Posterior vena cava (tissue), 2 donors: ENCODE results near the gene AP1S1. TPM values are rescaled to one million over a fixed set of nuclear protein-coding genes. Genes with fewer than 3 reads are reported as not detected.
A peak's percentile ranks its signal among the peaks of the same experiment; 100 is the strongest.

ENCODE experiments used
- DNase-seq: peaks from one replicate; pipeline ENCODE4 v3.0.0-alpha.2; 2020; ENCODE audit warnings: low spot score
- intact Hi-C, 2 donors: fragments of 100-400 bp; cut with DNase I; formaldehyde crosslinking; loops; one replicate each; pipeline versions ENCODE4 v1.14.1 to v1.14.2; 2022 to 2023
- total RNA-seq, 2 donors: library from RNA; stranded (reverse); fragmentation: NEBNext Ultra II Directional; extraction: Animal tissue kit (Norgen Biotek cat#: 25700); gene quantifications; one replicate each; pipeline ENCODE4 v1.2.1, GENCODE V29; 2021
- donor health status: DM: yes; HTN: yes; CAD: no.
- donor health status: DM: yes; HTN: yes; CAD: no.

The AP1S1 gene
- total RNA-seq, 2 donors from 2014 or later = 21.5 to 22.7 TPM

- DNase-seq = no peak
- intact Hi-C loops = loop anchor here (5.0 to 10.0 kb wide), 3 partner anchors 54 to 616 kb away; no protein-coding TSS in a partner anchor
Observed at GRCh38 chr7:101140746-101141382, 13.4 kb upstream of the AP1S1 start.

- intact Hi-C loops = no loop called here
- DNase-seq = no peak
Observed at GRCh38 chr7:101151908-101152651, 2.2 kb upstream of the AP1S1 start.

- intact Hi-C loops = no loop called here
- no peak for DNase-seq
Observed at GRCh38 chr7:101154693-101155102, 422 bp downstream of the AP1S1 start.

GRCh38 chr7:101155303-101155702 is 1.0 kb downstream of the AP1S1 start:
- DNase-seq = no peak
- intact Hi-C loops = no loop called here

GRCh38 chr7:101156277-101156676 is 2.0 kb downstream of the AP1S1 start:
- no peak for DNase-seq
- intact Hi-C loops = no loop called here

- intact Hi-C loops = no loop called here
Observed at GRCh38 chr7:101156866-101157589, 2.8 kb downstream of the AP1S1 start.

GRCh38 chr7:101159696-101160674 is 5.7 kb downstream of the AP1S1 start:
- no peak for DNase-seq
- intact Hi-C loops = loop anchor here (5.0 to 10.0 kb wide), 2 partner anchors 115 to 722 kb away; no protein-coding TSS in a partner anchor

More at GRCh38 chr7:101156866-101157589, 2.8 kb downstream of the AP1S1 start:
- DNase-seq = no peak

GRCh38 chr7:101160910-101161309 is 6.6 kb downstream of the AP1S1 start:
- intact Hi-C loops = loop anchor here (5.0 to 10.0 kb wide), 2 partner anchors 114 to 721 kb away; no protein-coding TSS in a partner anchor
- DNase-seq = no peak

- intact Hi-C loops = loop anchor here (5.0 to 10.0 kb wide), 2 partner anchors 113 to 720 kb away; no protein-coding TSS in a partner anchor
- DNase-seq = no peak
Observed at GRCh38 chr7:101161692-101162471, 7.6 kb downstream of the AP1S1 start.

GRCh38 chr7:101162551-101163278 is 8.4 kb downstream of the AP1S1 start:
- intact Hi-C loops = loop anchor here (5.0 to 10.0 kb wide), 2 partner anchors 112 to 720 kb away; no protein-coding TSS in a partner anchor
- DNase-seq = no peak

GRCh38 chr7:101163279-101164070 is 9.2 kb downstream of the AP1S1 start:
- intact Hi-C loops = loop anchor here (5.0 to 10.0 kb wide), 2 partner anchors 111 to 719 kb away; no protein-coding TSS in a partner anchor
- no peak for DNase-seq

GRCh38 chr7:101164071-101164840 is 10.0 kb downstream of the AP1S1 start:
- intact Hi-C loops = loop anchor here (5.0 to 10.0 kb wide), 2 partner anchors 111 to 718 kb away; no protein-coding TSS in a partner anchor
- no peak for DNase-seq

GRCh38 chr7:101165075-101165957 is 11.0 kb downstream of the AP1S1 start, which contains the start of gene VGF:
Gene VGF (minus strand): TSS chr7:101165569. CDS start chr7:101164843, 726 bp downstream.
- intact Hi-C loops = loop anchor here in 1 of 2 donors (10.0 kb wide), 1 partner anchor 109 kb away; no protein-coding TSS in a partner anchor
- DNase-seq = peak; percentile 98

- intact Hi-C loops = loop anchor here in 1 of 2 donors (10.0 kb wide), 1 partner anchor 109 kb away; no protein-coding TSS in a partner anchor
Observed at GRCh38 chr7:101165958-101166647, 11.8 kb downstream of the AP1S1 start.

More at GRCh38 chr7:101165958-101166647, 11.8 kb downstream of the AP1S1 start:
- no peak for DNase-seq
